GM12892 (cell line): ENCODE results near the gene ATXN7.

Experiments
- POLR2A ChIP-seq: IDR thresholded peaks from 2 replicates; pipeline ENCODE4 v1.6.1; 2011; ENCODE audit warnings: low read depth, low read length, control low read depth
- POLR2AphosphoS5 ChIP-seq: IDR thresholded peaks from 2 replicates; pipeline ENCODE4 v1.6.1; 2011; ENCODE audit warnings: low read depth, low read length, control low read depth
- TAF1 ChIP-seq: IDR thresholded peaks from 2 replicates; pipeline ENCODE4 v1.6.1; 2011; ENCODE audit warnings: low read depth, mild to moderate bottlenecking, control low read depth, low read length, borderline replicate concordance

- no peak for TF ChIP-seq TAF1
- TF ChIP-seq POLR2AphosphoS5: no peak
- TF ChIP-seq POLR2A: no peak
Measured at GRCh38 chr3:63976161-63976871, 112.6 kb downstream of the ATXN7 start.
